Thyroid gland (tissue), 4 donors: ENCODE results near the gene SHROOM1. TPM values are rescaled to one million over a fixed set of nuclear protein-coding genes. Genes with fewer than 3 reads are reported as not detected.

Experiments
- DNase-seq, 2 donors: peaks; one replicate each; pipeline ENCODE4 v3.0.0-alpha.2; 2019
- H3K27ac ChIP-seq, 3 donors: fragments of 200-600 bp; sonication (generic); 1 replicate in 2 of 3; 2 replicates in 1 of 3; pipeline ENCODE4 v1.5.1; 2016 to 2019; ENCODE audit warnings: mild to moderate bottlenecking in 1 of 3, moderate library complexity in 1 of 3
- H3K27me3 ChIP-seq: fragments of 200-600 bp; sonication (generic); one replicate; pipeline ENCODE4 v1.5.1; 2019
- H3K36me3 ChIP-seq, 2 donors: fragments of 200-600 bp; sonication (generic); one replicate each; pipeline ENCODE4 v1.5.1; 2016 to 2019
- H3K4me1 ChIP-seq, 2 donors: fragments of 200-600 bp; sonication (generic); one replicate each; pipeline ENCODE4 v1.5.1; 2017 to 2019
- H3K4me3 ChIP-seq, 3 donors: fragments of 200-600 bp; sonication (generic); replicated peaks in 1 of 3; 1 replicate in 2 of 3; 2 replicates in 1 of 3; pipeline ENCODE4 v1.5.1; 2016; ENCODE audit warnings: mild to moderate bottlenecking in 1 of 3
- H3K9me3 ChIP-seq: fragments of 200-600 bp; sonication (generic); one replicate; pipeline ENCODE4 v1.5.1; 2017
- POLR2A ChIP-seq, 2 donors: fragments of 450-650 bp; IDR thresholded peaks; one replicate each; pipeline ENCODE4 v1.6.1; 2017; ENCODE audit warnings: antibody characterized with exemption in 2 of 2, mild to moderate bottlenecking in 2 of 2, moderate library complexity in 1 of 2
- WGBS, 2 donors: methylation state at CpG; one replicate each; pipeline ENCODE4 v1.1.5; 2017; 5-methylcytosine and 5-hydroxymethylcytosine counted together
- intact Hi-C: fragments of 100-400 bp; cut with DNase I; formaldehyde crosslinking; loops from one replicate; pipeline ENCODE4 v1.15.1; 2023
- small RNA-seq: library from RNA; depleted of rRNA; stranded (forward); fragments of <200 nt; gene quantifications from one replicate; pipeline ENCODE3, GENCODE V24; 2016
- total RNA-seq, 4 donors: library from RNA; depleted of rRNA; stranded (reverse); fragments of >200 nt; gene quantifications; one replicate each; pipeline ENCODE4 v1.2.3, GENCODE V29; 2016
- TF ChIP-seq, protein P1 (sequence below), 6 experiments: fragments of 200-600 bp in 3 of 6; fragments of 450-650 bp in 3 of 6; sonication (generic) in 3 of 6; IDR thresholded peaks; one replicate each; pipeline ENCODE4 v1.5.1; 2016 to 2019; ENCODE audit warnings: antibody characterized with exemption in 6 of 6, mild to moderate bottlenecking in 2 of 6, inconsistent platforms in 1 of 6, moderate library complexity in 1 of 6

Gene SHROOM1
- total RNA-seq, 4 donors from 2014 or later = 7.6 to 21.4 (median 14.2) TPM

DNA sequence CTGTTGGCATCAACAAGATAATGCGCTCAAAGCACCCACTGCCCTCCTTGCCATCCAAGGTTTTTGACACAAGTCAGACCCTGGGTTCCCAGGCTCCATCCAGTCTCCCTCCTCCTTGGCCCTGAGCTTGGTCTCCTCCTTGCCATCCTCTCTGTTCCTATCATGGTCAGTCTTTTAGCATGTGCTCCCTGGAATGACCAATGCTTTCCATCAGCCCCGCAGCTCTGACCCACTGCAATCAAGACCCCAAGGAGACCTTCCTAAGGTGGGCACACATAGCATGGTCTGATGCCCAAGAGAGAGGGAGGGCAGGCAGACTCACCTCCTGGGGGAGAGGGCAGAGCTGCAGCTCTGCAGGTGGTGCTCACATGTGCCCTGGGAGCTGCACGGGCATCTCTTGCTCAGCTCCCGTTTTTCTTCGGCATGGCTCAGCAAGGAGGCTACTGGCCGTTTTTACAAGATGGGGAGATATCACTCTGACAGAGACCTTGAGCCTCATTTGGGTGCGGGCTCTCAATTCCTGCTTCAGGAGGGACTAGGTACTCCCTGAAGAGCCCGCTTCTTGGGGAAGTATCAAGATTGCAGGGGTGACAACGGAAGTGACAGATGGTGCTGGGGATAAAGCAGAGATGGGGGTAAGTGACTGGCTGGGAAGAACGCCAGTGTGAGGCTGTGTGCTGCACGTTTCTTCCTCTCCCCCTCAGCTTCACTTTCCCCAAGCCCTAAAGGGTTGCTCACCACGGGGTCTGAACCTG lies 56.7 kb downstream of the SHROOM1 start:
- intact Hi-C loops = no loop called here
- Histone ChIP-seq H3K4me1 (peaks cover 46 to 63% of the 10 kb centered on the region in 2 donors), H3K4me3 (no peak overlapping the region), H3K36me3 (no peaks in the 10 kb centered on the region), H3K27me3 (no peaks in the 10 kb centered on the region), H3K9me3 (no peaks in the 10 kb centered on the region), H3K27ac (peak overlapping the region in 1 of 3 donors; percentile 87)
- TF ChIP-seq, protein P1, sequence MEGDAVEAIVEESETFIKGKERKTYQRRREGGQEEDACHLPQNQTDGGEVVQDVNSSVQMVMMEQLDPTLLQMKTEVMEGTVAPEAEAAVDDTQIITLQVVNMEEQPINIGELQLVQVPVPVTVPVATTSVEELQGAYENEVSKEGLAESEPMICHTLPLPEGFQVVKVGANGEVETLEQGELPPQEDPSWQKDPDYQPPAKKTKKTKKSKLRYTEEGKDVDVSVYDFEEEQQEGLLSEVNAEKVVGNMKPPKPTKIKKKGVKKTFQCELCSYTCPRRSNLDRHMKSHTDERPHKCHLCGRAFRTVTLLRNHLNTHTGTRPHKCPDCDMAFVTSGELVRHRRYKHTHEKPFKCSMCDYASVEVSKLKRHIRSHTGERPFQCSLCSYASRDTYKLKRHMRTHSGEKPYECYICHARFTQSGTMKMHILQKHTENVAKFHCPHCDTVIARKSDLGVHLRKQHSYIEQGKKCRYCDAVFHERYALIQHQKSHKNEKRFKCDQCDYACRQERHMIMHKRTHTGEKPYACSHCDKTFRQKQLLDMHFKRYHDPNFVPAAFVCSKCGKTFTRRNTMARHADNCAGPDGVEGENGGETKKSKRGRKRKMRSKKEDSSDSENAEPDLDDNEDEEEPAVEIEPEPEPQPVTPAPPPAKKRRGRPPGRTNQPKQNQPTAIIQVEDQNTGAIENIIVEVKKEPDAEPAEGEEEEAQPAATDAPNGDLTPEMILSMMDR (IDR thresholded peaks at IDR 0.05) = no peak
- TF ChIP-seq POLR2A (IDR thresholded peaks at IDR 0.05) = no peak
- 75 to 78% methylated on average over 11 to 12 of the region's 12 CpGs for WGBS, 2 donors
- no peak for DNase-seq

DNA sequence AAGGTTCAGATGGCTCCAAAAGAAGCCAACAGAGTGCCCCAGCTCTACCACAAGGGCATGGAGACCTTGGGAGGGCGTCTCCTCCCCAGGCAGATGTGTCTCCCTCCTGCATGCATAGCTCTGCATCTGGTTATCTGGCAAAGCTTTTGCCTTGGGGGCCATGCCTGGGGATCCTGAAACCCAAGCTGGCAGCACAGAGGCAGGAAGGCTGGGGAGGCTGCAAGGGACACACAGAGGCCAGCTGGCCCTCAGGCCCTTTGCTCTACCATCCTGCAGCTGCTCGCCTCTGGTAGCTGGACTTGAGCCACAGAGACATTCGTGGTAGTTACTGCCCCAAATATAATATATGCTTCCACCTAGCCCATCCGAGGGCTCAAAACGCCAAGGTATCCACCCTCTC lies 57.3 kb downstream of the SHROOM1 start:
- H3K9me3 ChIP-seq = no peaks in the 10 kb centered on the region
- WGBS, 2 donors = 89% methylated on average over 5 of the region's 5 CpGs
- H3K27ac ChIP-seq = peak overlapping the region in 1 of 3 donors; percentile 63
- no peak overlapping the region for H3K4me3 ChIP-seq
- H3K27me3 ChIP-seq = no peaks in the 10 kb centered on the region
- H3K4me1 ChIP-seq = peaks cover 45 to 68% of the 10 kb centered on the region in 2 donors
- H3K36me3 ChIP-seq = no peaks in the 10 kb centered on the region
- DNase-seq = no peak
- intact Hi-C loops = no loop called here
- TF ChIP-seq POLR2A (IDR thresholded peaks at IDR 0.05) = no peak
- TF ChIP-seq, protein P1 (IDR thresholded peaks at IDR 0.05) = no peak

GRCh38 chr5:132772291-132773070 lies 58.0 kb downstream of the SHROOM1 start:
- H3K27me3 ChIP-seq = no peaks in the 10 kb centered on the region
- no peak for DNase-seq
- intact Hi-C loops = no loop called here
- H3K4me3 ChIP-seq = no peak overlapping the region
- WGBS, 2 donors = 84 to 86% methylated on average over 6 to 8 of the region's 8 CpGs
- TF ChIP-seq POLR2A (IDR thresholded peaks at IDR 0.05) = no peak
- TF ChIP-seq, protein P1 (IDR thresholded peaks at IDR 0.05) = no peak
- peaks cover 43 to 70% of the 10 kb centered on the region in 2 donors for H3K4me1 ChIP-seq
- peak overlapping the region in 2 of 3 donors; percentile 63 to 70 for H3K27ac ChIP-seq
- H3K36me3 ChIP-seq = no peaks in the 10 kb centered on the region
- H3K9me3 ChIP-seq = no peaks in the 10 kb centered on the region

Small RNAs within 50 kb of the gene (small RNA-seq; reads per million reads assigned to genes)
- not detected for gene RNA5SP192

Other genes with a start within 250 kb of the SHROOM1 start
- gene IL13, start 172.5 kb downstream of the SHROOM1 start, total RNA-seq = not detected
- gene IL4, start 156.7 kb downstream of the SHROOM1 start, total RNA-seq = not detected
- gene KIF3A, start 93.1 kb downstream of the SHROOM1 start, total RNA-seq = 10 to 100 TPM in 2 of 4 donors, 1 to 10 TPM in 2; 8.2 to 12.2 (median 10.5) TPM
- under 1 TPM in 3 of 4 donors, not detected in 1; 0.34 to 0.81 (median 0.67) TPM for gene CCNI2, start 83.2 kb downstream of the SHROOM1 start, total RNA-seq
- 10 to 100 TPM; 41.9 to 57.7 (median 46.7) TPM for gene SEPTIN8, start 53.4 kb downstream of the SHROOM1 start, total RNA-seq
- gene SOWAHA, start 17.3 kb downstream of the SHROOM1 start, total RNA-seq = 1 to 10 TPM; 3.7 to 9.3 (median 4.6) TPM
- gene GDF9, start 35.8 kb upstream of the SHROOM1 start, total RNA-seq = under 1 TPM in 2 of 4 donors, not detected in 2; 0.27 to 0.33 TPM
- gene UQCRQ, start 36.0 kb upstream of the SHROOM1 start, total RNA-seq = 100 to 1,000 TPM in 3 of 4 donors, 10 to 100 TPM in 1; 59.2 to 235 (median 118) TPM
- gene LEAP2, start 43.0 kb upstream of the SHROOM1 start, total RNA-seq = 1 to 10 TPM; 1.5 to 4.8 (median 2.9) TPM
- gene AFF4, start 133.0 kb upstream of the SHROOM1 start, total RNA-seq = 100 to 1,000 TPM in 2 of 4 donors, 10 to 100 TPM in 2; 81.7 to 150 (median 95.7) TPM
- gene ZCCHC10, start 195.9 kb upstream of the SHROOM1 start, total RNA-seq = 10 to 100 TPM; 24.7 to 43.4 (median 30.7) TPM
- 10 to 100 TPM; 49.9 to 72.0 (median 70.5) TPM for gene HSPA4, start 221.4 kb upstream of the SHROOM1 start, total RNA-seq